NOMO-1 treated with DMSO at 0.1 percent for 48 hours (cell line): Measurements from ENCODE around the gene CLDN18.

Experiments used
- DNase-seq: peaks from one replicate; lab custom pipeline; 2025; ENCODE audit not compliant: unreplicated experiment; lab: John Stamatoyannopoulos, UW

Gene CLDN18

GRCh38 chr3:138060792-138061191, 50.8 kb downstream of the CLDN18 start:
- DNase-seq: peak; percentile 71

GRCh38 chr3:138062037-138062436, 52.1 kb downstream of the CLDN18 start:
- DNase-seq: no peak

- no peak for DNase-seq
These were observed 52.7 kb downstream of the CLDN18 start for GRCh38 chr3:138062626-138063025.

DNA sequence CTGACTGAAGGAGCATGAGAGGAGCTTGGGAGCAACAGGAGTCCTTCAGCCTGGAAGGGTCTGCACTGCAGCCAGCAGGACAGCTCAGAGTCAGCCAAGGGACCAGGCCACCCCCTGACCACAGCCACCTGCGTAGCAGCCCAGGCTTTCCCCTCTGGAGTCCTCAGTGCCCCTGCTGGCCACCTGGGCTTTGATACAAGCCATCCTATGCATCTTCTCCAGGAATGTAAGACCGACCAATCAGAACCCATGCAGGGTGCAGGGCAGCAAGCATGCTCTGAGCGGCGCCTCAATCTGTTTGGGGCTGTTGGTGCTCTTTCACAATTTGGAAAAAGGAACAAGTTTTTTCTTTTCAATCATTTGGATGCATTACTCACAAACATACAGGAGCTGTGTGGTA, 53.5 kb downstream of the CLDN18 start:
- DNase-seq: no peak

DNA sequence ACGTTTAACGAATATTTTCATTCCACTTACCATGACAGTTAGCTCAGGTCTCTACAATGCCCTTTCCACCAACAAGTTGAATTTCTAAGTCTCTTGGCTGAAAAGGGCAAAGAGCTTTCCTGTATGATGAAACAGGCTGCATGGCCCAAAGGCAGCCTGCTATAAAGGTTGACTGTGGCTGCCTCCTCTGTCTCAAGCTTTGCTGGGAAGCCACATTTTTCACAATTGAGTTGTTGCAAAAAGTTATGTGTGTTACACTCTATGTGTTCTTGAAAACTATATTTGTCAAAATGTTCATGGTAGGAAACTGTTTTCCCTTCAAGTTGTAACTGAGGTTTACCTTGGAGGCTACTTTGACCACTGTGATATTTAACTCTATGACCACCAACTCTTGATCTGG, 56.0 kb downstream of the CLDN18 start:
- DNase-seq: no peak

GRCh38 chr3:138066383-138066782, 56.4 kb downstream of the CLDN18 start:
- no peak for DNase-seq

DNA sequence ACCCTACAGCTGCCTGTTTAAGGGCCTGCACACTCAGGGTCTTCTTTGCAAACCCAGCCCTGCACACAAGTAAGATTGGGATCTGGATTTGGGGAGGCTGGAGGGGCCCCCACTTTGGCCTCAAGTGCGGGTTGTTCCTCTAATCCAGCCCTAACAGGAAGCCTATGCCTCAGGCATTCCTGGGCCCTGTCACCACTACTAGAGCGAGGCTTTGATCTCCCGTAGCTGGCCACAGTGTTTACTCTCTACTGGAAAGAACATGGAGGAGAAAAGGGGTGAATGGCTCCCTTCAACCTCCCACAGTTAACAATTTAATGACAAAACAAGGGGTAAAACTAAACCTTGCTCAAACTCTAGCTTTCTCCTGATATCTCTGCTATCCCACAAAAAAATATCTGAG, 57.0 kb downstream of the CLDN18 start:
- no peak for DNase-seq

DNA sequence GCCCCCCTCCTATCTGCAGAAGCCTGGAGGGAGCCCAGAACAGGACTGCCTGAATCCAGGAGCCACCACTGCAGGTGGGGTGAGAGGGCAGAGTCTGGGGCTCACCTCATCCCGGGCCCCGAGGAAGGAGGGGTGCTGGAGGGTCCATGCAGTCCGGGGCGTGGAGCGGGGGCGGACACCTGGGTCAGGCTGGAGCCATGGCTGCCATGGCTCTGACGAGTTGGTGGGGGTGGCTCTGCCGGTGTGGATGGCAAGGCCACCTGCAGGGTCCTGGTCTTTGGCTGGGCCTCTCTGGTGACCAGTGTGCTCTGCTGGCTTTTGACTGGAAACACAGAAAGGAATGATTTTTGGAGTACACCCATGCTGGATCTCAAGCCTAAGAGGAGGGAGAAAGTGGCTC, 58.1 kb downstream of the CLDN18 start:
- no peak for DNase-seq

GRCh38 chr3:138068579-138069174, 58.7 kb downstream of the CLDN18 start:
- peak; percentile 68 for DNase-seq

DNA sequence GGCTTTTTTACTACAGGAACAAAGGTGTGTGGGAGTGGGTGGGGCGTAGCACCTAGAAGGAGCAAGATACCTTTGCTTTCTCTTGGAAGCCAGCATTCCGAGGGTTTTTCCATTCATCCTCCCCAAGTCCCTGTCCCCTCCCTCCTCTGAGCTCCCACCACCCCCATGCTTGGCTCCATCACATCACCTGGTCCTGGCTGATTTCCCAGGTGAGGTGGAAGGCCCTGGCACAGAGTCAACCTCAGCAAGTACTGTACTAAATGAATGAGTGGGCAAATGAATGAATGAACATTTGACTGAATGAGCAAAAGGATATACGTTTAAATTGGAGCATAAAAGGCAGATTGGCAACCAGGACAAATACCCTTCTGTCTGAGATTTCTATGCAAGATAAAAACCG, 60.0 kb downstream of the CLDN18 start:
- no peak for DNase-seq

DNA sequence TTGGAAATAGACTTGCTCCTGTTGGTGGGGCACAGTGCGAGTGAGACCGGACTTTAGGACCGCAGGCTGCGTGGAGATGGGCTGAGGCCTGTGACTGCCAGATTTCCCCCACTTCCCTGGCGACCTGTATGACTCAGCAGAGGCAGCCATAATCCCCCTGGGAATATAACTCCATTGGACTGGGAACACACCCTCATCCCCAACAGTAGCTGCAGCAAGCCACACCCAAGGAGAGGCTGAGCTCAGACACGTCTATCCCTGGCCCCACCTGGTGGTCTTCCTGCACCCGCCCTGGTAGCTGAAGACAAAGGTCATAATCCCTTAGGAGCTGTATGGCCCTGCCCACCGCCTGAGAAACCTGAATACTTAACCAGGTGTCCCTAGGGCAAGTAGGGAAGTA, 62.8 kb downstream of the CLDN18 start:
- no peak for DNase-seq

DNA sequence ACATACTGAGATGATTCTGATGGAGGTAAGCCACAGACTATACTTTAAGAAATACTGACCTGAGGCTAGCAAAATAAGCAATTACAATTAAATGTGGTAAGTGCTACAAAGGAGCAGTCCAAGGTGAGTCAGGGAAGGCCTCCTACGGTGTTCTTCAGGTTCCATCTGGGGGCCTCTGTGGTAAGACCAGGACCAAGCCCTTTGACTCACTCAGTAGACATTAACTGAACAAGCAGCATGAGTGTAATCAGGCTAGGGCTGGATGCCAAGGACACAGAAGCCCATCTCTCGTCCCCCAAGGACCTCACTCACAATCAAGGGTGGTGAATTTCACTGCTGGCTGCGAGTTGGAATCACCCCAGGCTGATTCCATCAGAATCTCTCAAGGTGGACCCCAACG, 68.1 kb downstream of the CLDN18 start:
- DNase-seq: no peak

- DNase-seq: peak; percentile 91
These were observed 69.0 kb downstream of the CLDN18 start for GRCh38 chr3:138078901-138079344.

DNA sequence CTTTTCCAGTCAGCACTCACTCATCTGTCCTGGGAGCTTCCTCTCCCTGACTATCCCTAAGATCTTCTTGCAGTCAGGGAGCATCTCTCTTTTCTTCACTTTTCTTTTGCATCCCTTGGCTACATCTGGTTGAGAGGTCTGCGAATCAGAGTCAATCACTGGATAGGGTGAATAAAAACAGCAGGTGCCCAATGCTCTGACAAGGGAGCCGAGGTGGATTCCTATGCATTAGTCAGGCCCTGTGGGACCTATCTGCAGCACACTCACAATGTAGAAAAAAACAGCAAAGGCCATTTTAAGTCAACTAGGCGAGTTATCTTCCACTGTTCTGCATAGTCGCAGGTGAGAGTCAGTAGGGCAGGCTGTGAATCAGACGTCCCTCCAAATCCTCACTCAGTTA, 69.9 kb downstream of the CLDN18 start:
- no peak for DNase-seq

GRCh38 chr3:138081371-138082084, 71.6 kb downstream of the CLDN18 start:
- no peak for DNase-seq

DNA sequence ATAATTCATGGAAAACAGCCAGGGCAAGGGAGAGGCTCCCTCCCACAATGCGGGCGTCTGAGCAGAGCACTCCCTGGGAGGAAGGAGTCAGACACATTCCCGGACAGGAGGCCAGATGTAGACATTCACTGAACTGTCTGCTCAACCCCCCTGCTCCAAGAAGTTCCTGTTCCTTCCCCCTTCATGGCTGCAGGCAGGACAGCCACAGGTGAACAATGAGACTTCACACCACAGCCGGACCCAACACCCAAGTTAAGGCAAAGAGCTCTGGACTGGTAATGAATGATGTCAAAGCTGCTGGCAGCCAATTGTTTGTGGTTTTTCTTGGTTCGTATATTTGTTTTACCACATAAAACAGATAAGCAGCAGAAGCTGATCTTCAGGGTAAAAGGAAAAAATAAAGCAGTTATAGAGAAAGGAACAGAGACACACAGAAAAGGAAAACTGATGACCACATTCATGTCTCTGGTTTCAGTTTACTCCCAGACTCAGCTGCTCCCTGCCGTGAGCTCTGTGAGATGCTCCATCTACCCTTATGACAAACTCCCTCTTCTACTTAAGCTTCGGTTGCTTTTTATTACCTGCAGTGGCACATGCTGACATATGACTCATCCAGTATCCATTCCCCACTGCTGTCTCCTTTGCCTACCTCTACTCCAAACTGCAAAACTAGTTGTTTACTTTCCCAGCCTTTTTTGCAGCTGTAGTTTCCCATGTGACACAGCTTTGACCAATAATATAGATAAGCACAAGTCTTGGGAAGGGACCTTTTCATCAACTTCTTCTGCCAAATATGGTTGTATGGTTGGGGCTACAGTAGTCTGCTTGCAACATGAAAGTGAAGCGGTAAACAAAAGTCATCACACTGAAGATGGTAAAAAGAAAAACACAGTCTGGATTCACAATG, 72.4 kb downstream of the CLDN18 start:
- peak; percentile 88 for DNase-seq

DNA sequence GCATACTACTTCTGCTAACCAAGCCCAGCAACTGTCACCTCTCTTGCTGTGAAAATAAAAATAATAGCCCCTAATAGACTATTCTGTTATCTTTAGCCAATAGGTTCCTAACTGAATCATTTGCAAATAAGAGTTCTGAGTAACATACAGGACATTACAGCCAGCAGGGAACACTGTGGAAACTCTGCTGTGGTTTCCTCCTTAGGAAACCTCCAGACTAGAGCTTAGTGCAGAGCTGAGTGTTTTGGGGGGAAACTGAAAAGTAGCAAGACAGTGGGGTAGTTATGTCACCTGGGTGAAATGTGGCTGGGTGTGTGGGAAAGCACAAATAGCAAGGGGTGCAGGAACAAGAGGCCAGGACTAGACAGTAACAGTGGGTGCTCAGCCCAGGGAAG, 73.0 kb downstream of the CLDN18 start:
- no peak for DNase-seq
